Omental fat pad (tissue), 4 donors: ENCODE results near the gene PHKB. TPM values are rescaled to one million over a fixed set of nuclear protein-coding genes. Genes with fewer than 3 reads are reported as not detected.

Experiments used
- ATAC-seq: fragments of 150-250 bp; one replicate; pipeline ENCODE4 v1.9.1; 2016; ENCODE audit warnings: mild to moderate bottlenecking, moderate library complexity; ENCODE audit not compliant: low FRiP score
- DNase-seq: peaks from one replicate; pipeline ENCODE4 v3.0.0-alpha.2; 2019; ENCODE audit warnings: low spot score
- total RNA-seq, 4 donors: library from RNA; depleted of rRNA; stranded (reverse); fragments of >200 nt; gene quantifications; one replicate each; pipeline ENCODE4 v1.1.0, GENCODE V29; 2016
- TF ChIP-seq, protein P1 (sequence below), 3 donors: fragments of 450-650 bp; IDR thresholded peaks; one replicate each; pipeline ENCODE4 v1.5.1; 2016 to 2017; ENCODE audit warnings: antibody characterized with exemption in 3 of 3, mild to moderate bottlenecking in 3 of 3, moderate library complexity in 2 of 3

PHKB gene
- total RNA-seq, 4 donors from 2014 or later = 55.1 to 112 (median 66.4) TPM

DNA sequence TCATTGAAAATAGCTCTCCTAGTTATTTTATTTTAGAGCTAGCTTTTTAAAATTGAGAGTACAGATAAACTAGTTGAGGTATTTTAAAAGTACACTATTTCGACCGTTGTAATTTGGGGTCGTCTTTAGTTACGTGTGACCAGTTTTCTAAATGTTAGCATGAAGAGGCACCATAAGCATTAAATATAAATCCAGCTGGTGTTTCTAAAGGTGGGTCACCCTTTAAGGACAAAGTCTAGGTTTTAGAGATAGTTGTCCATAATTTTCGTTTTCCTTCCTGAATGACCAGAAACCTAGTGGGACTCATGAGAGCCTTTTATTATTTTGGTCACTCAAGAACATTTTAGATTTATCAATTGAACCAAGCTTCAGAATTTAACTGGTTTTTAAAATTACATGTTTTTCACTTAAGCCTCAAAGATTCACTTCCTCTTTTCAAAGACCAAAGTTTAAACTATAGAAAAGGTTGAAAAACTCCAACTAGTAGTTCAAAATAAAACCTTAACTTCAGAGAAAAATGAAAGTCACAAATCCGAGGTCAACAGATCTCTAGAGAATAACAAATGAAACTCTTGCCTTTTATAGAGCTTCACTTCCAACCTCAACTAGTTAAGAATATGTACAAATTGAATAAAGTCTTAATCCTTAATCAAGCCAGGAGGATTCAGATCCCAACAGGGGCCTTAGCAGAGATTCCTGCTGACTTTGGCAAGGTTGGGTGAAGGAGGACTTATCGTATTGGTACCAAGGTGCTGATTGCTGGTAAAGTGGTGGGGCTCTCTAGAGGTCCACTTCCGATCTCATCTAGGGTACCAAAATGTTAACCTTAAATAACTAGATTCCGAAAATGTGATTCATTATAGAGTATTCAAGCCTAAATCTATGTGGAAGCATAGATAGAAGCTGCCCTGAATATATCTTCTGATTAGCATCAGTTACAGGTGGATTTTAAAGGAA lies 32.5 kb downstream of the PHKB start:
- ATAC-seq (no peak), DNase-seq (no peak)
- TF ChIP-seq, protein P1, sequence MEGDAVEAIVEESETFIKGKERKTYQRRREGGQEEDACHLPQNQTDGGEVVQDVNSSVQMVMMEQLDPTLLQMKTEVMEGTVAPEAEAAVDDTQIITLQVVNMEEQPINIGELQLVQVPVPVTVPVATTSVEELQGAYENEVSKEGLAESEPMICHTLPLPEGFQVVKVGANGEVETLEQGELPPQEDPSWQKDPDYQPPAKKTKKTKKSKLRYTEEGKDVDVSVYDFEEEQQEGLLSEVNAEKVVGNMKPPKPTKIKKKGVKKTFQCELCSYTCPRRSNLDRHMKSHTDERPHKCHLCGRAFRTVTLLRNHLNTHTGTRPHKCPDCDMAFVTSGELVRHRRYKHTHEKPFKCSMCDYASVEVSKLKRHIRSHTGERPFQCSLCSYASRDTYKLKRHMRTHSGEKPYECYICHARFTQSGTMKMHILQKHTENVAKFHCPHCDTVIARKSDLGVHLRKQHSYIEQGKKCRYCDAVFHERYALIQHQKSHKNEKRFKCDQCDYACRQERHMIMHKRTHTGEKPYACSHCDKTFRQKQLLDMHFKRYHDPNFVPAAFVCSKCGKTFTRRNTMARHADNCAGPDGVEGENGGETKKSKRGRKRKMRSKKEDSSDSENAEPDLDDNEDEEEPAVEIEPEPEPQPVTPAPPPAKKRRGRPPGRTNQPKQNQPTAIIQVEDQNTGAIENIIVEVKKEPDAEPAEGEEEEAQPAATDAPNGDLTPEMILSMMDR (IDR thresholded peaks at IDR 0.05) = no peak

DNA sequence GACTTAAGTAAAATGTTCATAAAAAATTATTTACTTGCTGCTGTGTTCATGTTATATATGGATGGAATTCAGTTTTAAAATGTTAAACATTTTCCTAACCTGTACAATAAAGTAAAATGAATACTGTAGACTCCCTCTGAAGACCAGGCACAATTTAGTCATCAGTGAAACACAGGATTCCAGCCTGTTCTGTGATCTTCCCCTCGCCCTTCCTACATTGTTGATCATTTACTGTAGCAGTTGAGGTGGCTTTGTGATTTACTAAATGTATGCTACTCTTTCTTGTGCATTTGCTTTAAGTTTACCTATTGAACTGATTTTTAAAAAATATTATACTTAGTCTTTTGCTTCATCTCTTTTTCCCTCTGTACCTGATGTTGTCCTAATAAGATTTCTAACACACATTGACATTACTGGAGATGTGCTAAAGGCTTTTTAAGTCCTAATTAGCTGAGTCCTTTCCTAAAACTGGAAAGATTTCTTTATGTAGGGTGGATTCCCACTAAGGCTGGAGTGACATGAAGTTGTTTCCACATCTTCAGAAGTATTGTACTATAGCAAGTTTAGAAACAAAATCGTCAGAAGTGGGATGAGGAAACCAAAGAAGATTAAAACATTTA lies 38.1 kb downstream of the PHKB start:
- no peak for ATAC-seq
- TF ChIP-seq, protein P1 (IDR thresholded peaks at IDR 0.05) = no peak
- no peak for DNase-seq

DNA sequence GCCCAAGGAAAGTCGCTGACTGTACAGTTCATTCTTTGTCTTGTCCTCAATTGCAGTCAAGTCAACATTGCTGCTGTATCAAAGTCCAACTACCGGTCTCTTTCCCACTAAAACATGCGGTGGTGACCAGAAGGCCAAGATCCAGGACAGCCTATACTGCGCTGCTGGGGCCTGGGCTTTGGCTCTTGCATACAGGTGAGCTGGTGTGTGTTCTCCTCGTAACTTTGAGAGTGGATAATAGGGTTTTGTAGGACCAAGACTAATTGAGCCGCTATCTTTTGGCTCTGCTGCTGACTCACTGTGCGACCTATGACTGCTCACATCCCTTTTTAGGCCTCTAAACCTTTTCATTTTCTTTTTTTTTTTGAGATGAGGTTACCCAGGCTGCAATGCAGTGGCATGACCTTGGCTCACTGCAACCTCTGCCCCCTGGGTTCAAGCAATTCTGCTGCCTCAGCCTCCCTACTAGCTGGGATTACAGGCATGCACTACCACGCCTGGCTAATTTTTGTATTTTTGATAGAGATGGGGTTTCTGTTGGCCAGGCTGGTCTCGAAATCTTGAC lies 38.7 kb downstream of the PHKB start:
- DNase-seq (no peak), ATAC-seq (no peak)
- TF ChIP-seq, protein P1 (IDR thresholded peaks at IDR 0.05) = no peak

DNA sequence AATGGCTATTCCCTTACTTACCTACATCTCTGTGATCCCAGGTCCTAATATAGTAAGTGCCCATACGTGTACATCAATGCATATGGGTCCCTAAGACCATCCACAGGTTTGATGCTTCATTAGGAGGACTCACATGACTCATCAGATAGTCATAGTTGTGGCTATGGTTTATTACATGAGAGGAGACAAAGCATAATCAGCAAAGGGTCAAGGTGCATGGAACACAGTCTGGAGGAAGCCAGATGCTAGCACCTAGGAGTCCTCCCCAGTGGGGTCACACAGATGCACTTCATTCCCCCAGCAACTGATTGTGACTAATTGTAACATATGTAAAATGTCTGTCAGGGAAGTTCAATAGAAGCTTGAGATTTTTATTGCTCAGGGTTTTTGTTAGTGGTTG lies 42.8 kb downstream of the PHKB start:
- no peak for DNase-seq
- ATAC-seq = no peak
- TF ChIP-seq, protein P1 (IDR thresholded peaks at IDR 0.05) = no peak

DNA sequence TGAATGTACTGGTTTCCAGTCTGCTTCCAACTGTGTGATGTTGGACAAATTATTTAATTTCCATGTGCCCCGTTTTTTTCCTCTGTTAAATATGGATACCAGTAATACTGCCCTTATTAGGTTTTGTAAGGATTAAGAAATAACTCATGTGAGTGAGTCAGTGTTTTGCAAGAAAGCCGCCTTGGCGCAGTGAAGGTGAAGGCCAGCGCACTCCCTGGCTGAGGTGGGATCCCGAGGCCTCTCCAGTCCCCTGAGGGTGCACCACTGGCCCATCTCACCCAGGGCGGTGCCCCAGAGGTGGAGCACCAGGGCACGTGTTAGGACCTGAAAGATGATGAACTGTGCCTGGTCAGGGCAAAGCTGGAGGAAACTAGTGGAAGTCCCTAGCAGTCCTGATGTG lies 43.5 kb downstream of the PHKB start:
- ATAC-seq (no peak), DNase-seq (no peak)
- TF ChIP-seq, protein P1 (IDR thresholded peaks at IDR 0.05) = no peak

DNA sequence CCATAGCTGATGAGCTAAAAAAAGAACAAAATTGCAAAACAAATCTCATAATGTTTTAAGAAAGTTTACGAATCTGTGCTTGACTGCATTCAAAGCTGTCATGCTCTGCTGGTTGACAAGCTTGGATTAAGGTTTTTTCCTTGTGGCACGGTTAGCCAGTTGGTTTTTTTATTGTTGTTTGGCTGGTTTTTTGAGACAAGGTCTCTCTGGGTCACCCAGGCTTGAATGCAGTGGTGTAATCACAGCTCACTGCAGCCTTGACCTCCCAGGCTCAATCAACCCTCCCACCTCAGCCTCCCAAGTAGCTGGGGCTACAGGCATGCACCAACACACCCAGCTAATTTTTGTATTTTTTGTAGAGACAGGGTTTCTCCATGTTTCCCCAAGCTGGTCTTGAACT lies 45.7 kb downstream of the PHKB start:
- TF ChIP-seq, protein P1 (IDR thresholded peaks at IDR 0.05) = no peak
- no peak for DNase-seq

More for the DNA sequence above, 45.7 kb downstream of the PHKB start:
- ATAC-seq = no peak
